Caco-2 (cell line): Measurements from ENCODE around the gene PFKFB2. TPM values are rescaled to one million over a fixed set of nuclear protein-coding genes. Genes with fewer than 3 reads are reported as not detected.
"Not testable (repeated sequence)": the region's sequence is repeated elsewhere in the genome, so short reads cannot be mapped to it uniquely, and the experiment has no call there.

Experiments
- BruUV-seq: library from RNA; stranded (reverse); fragments of 400-500 nt; replicated peaks from 2 replicates; lab custom pipeline; 2021; lab: Mats Ljungman, UMichigan
- CTCF ChIA-PET: fragments of 300-600 bp; sonication (Branson Sonifier 250); formaldehyde crosslinking; loops from one replicate; lab custom pipeline; 2022; ENCODE audit warnings: antibody characterized with exemption; lab: Charles Lee
- POLR2A ChIA-PET: fragments of 300-600 bp; sonication (Branson Sonifier 250); formaldehyde crosslinking; loops from one replicate; lab custom pipeline; 2022; ENCODE audit warnings: antibody characterized with exemption; lab: Charles Lee
- DNase-seq, 2 experiments: peaks; one replicate each; pipeline versions ENCODE4 v3.0.0 to v3.0.0-alpha.2; 2020 to 2022
- H3K27me3 ChIP-seq: replicated peaks from 2 replicates; pipeline ENCODE4 v1.6.0; 2011; ENCODE audit warnings: low read length; ENCODE audit not compliant: control insufficient read depth, insufficient read depth
- H3K36me3 ChIP-seq: 2 replicates; pipeline ENCODE4 v1.5.1; 2011; ENCODE audit warnings: low read length; ENCODE audit not compliant: control insufficient read depth, insufficient read depth
- H3K4me1 ChIP-seq: fragments of 250-450 bp; sonication (Bioruptor Pico); 2 replicates; pipeline ENCODE4 v1.5.1; 2020; ENCODE audit warnings: mild to moderate bottlenecking
- H3K4me3 ChIP-seq: 2 replicates; pipeline ENCODE4 v1.5.1; 2011; ENCODE audit warnings: low read depth, mild to moderate bottlenecking, control low read depth, low read length
- H3K9me3 ChIP-seq: fragments of 250-450 bp; sonication (Bioruptor Pico); 2 replicates; pipeline ENCODE4 v1.5.1; 2020; ENCODE audit warnings: mild to moderate bottlenecking, moderate library complexity
- H3K27ac Mint-ChIP-seq: one replicate; pipeline ENCODE4 v1.8.0; 2022; ENCODE audit warnings: mixed read lengths; ENCODE audit not compliant: unreplicated experiment
- H3K27me3 Mint-ChIP-seq: one replicate; pipeline ENCODE4 v1.8.0; 2022; ENCODE audit warnings: mixed read lengths; ENCODE audit not compliant: insufficient read depth, unreplicated experiment
- H3K36me3 Mint-ChIP-seq: one replicate; pipeline ENCODE4 v1.8.0; 2022; ENCODE audit warnings: mild to moderate bottlenecking, mixed read lengths; ENCODE audit not compliant: insufficient read depth, unreplicated experiment
- H3K4me1 Mint-ChIP-seq: one replicate; pipeline ENCODE4 v1.8.0; 2022; ENCODE audit warnings: low read depth, mixed read lengths; ENCODE audit not compliant: unreplicated experiment
- H3K4me3 Mint-ChIP-seq: one replicate; pipeline ENCODE4 v1.8.0; 2022; ENCODE audit warnings: mild to moderate bottlenecking, moderate library complexity, mixed read lengths; ENCODE audit not compliant: unreplicated experiment
- H3K9me3 Mint-ChIP-seq: one replicate; pipeline ENCODE4 v1.8.0; 2022; ENCODE audit warnings: mixed read lengths; ENCODE audit not compliant: unreplicated experiment
- CTCF ChIP-seq, 2 experiments: fragments of 200-600 bp in 1 of 2; IDR thresholded peaks; 1 replicate in 1 of 2; 2 replicates in 1 of 2; pipeline versions ENCODE4 v1.5.1 to v1.8.0; 2011 to 2022; ENCODE audit warnings: antibody characterized with exemption in 1 of 2, control low read depth in 1 of 2, inconsistent platforms in 1 of 2, low read depth in 1 of 2, low read length in 1 of 2, mild to moderate bottlenecking in 1 of 2, moderate library complexity in 1 of 2; ENCODE audit not compliant: insufficient read depth in 1 of 2, severe bottlenecking in 1 of 2, unreplicated experiment in 1 of 2
- intact Hi-C: fragments of 100-400 bp; cut with micrococcal nuclease; formaldehyde crosslinking; loops from one replicate; pipeline ENCODE4 v1.10.0; 2022; ENCODE audit not compliant: unreplicated experiment
- total RNA-seq: library from RNA; stranded (reverse); gene quantifications from 2 replicates; pipeline ENCODE4 v1.2.3, GENCODE V29; 2022

Gene PFKFB2
- total RNA-seq, 1 experiment from 2014 or later = 38.9 TPM

- no TSS peak for BruUV-seq
- ChIA-PET CTCF (no interaction called here), POLR2A (no interaction called here)
- Histone ChIP-seq H3K36me3 (no peaks in the 10 kb centered on the region), H3K27me3 (no peaks in the 10 kb centered on the region), H3K4me3 (no peak overlapping the region), H3K4me1 (peaks cover 25% of the 10 kb centered on the region), H3K9me3 (no peaks in the 10 kb centered on the region)
- Mint-ChIP-seq H3K9me3 (no peaks in the 10 kb centered on the region), H3K27me3 (no peaks in the 10 kb centered on the region), H3K4me3 (no peak overlapping the region), H3K4me1 (peaks cover 21% of the 10 kb centered on the region), H3K27ac (no peak overlapping the region), H3K36me3 (no peaks in the 10 kb centered on the region)
- intact Hi-C loops = no loop called here
- TF ChIP-seq CTCF (IDR thresholded peaks at IDR 0.05; ENCODE audit: insufficient read depth in 1 of 2, low read depth in 1 of 2, low read length in 1 of 2, severe bottlenecking in 1 of 2, unreplicated experiment in 1 of 2) = no peak
- no peak for DNase-seq
These were observed 16.2 kb upstream of the PFKFB2 start for GRCh38 chr1:207036865-207037264.

- Mint-ChIP-seq H3K4me1 (peaks cover 7% of the 10 kb centered on the region), H3K4me3 (no peak overlapping the region), H3K36me3 (no peaks in the 10 kb centered on the region), H3K27me3 (no peaks in the 10 kb centered on the region), H3K27ac (no peak overlapping the region), H3K9me3 (no peaks in the 10 kb centered on the region)
- Histone ChIP-seq H3K4me1 (peaks cover 26% of the 10 kb centered on the region), H3K36me3 (no peaks in the 10 kb centered on the region), H3K27me3 (no peaks in the 10 kb centered on the region), H3K4me3 (no peak overlapping the region), H3K9me3 (no peaks in the 10 kb centered on the region)
- DNase-seq = no peak
- intact Hi-C loops = no loop called here
- no peak for TF ChIP-seq CTCF (IDR thresholded peaks at IDR 0.05; ENCODE audit: insufficient read depth in 1 of 2, low read depth in 1 of 2, low read length in 1 of 2, severe bottlenecking in 1 of 2, unreplicated experiment in 1 of 2)
- POLR2A ChIA-PET = no interaction called here
- no TSS peak for BruUV-seq
- CTCF ChIA-PET = no interaction called here
These were observed 13.5 kb upstream of the PFKFB2 start for GRCh38 chr1:207039380-207040180.

GRCh38 chr1:207040181-207040533 is 12.9 kb upstream of the PFKFB2 start:
- H3K4me3 ChIP-seq = no peak overlapping the region
- no peak overlapping the region for H3K4me3 Mint-ChIP-seq
- peaks cover 32% of the 10 kb centered on the region for H3K4me1 ChIP-seq
- peaks cover 4% of the 10 kb centered on the region for H3K36me3 Mint-ChIP-seq
- ChIA-PET CTCF (no interaction called here), POLR2A (interaction anchor here (1.1 kb wide), 1 partner anchor 13 kb away, joined by 5 read pairs; the partner anchor contains the start of gene PFKFB2)
- H3K9me3 Mint-ChIP-seq = no peaks in the 10 kb centered on the region
- TF ChIP-seq CTCF (IDR thresholded peaks at IDR 0.05; ENCODE audit: insufficient read depth in 1 of 2, low read depth in 1 of 2, low read length in 1 of 2, severe bottlenecking in 1 of 2, unreplicated experiment in 1 of 2) = no peak
- no peaks in the 10 kb centered on the region for H3K27me3 Mint-ChIP-seq
- no peak overlapping the region for H3K27ac Mint-ChIP-seq
- BruUV-seq = no TSS peak
- H3K9me3 ChIP-seq = no peaks in the 10 kb centered on the region
- peaks cover 7% of the 10 kb centered on the region for H3K4me1 Mint-ChIP-seq
- intact Hi-C loops = no loop called here
- DNase-seq = no peak
- H3K36me3 ChIP-seq = no peaks in the 10 kb centered on the region
- H3K27me3 ChIP-seq = no peaks in the 10 kb centered on the region

- CTCF ChIA-PET, H3K27ac Mint-ChIP-seq, H3K4me1 Mint-ChIP-seq: not testable (repeated sequence)
These were observed 11.7 kb upstream of the PFKFB2 start for GRCh38 chr1:207041397-207041796.

More at GRCh38 chr1:207041397-207041796, 11.7 kb upstream of the PFKFB2 start:
- intact Hi-C loops, H3K36me3 ChIP-seq, POLR2A ChIA-PET, DNase-seq, H3K9me3 ChIP-seq, H3K27me3 ChIP-seq, H3K27me3 Mint-ChIP-seq, H3K9me3 Mint-ChIP-seq, H3K4me3 Mint-ChIP-seq, BruUV-seq, H3K4me3 ChIP-seq: not testable (repeated sequence)
- H3K4me1 ChIP-seq = peaks cover 44% of the 10 kb centered on the region
- H3K36me3 Mint-ChIP-seq = peaks cover 15% of the 10 kb centered on the region
